ENCODE results near the gene WHRN.

- TF ChIP-seq CTCF (IDR thresholded peaks at IDR 0.05) (no peak), POLR2AphosphoS5 (IDR thresholded peaks at IDR 0.05) (no peak), POLR2A (IDR thresholded peaks at IDR 0.05; ENCODE audit: low read depth) (no peak)
These were observed 32.4 kb downstream of the WHRN start for GRCh38 chr9:114472765-114473446.
